Kidney (tissue), 14 donors: Measurements from ENCODE around the gene MRTFA. TPM values are rescaled to one million over a fixed set of nuclear protein-coding genes. Genes with fewer than 3 reads are reported as not detected.

Source experiments
- DNase-seq, 5 donors: peaks; one replicate each; pipeline ENCODE4 v3.0.0-alpha.2; 2013 to 2020
- FAIRE-seq: peaks from 2 replicates; lab custom pipeline; 2012; peaks lifted over from hg19 to GRCh38; lab: Jason Lieb, UNC
- H3K27ac ChIP-seq, 2 donors: one replicate each; pipeline ENCODE4 v1.7.0; 2013; ENCODE audit warnings: low read depth in 2 of 2, low read length in 2 of 2, inconsistent platforms in 1 of 2
- H3K27me3 ChIP-seq: one replicate; pipeline ENCODE4 v1.7.1; 2013; ENCODE audit warnings: low read length, inconsistent platforms; ENCODE audit not compliant: control insufficient read depth, insufficient read depth
- H3K36me3 ChIP-seq, 3 donors: one replicate each; pipeline versions ENCODE4 v1.7.0 to v1.7.1; 2013; ENCODE audit warnings: low read length in 3 of 3, control low read depth in 1 of 3, inconsistent platforms in 1 of 3; ENCODE audit not compliant: insufficient read depth in 3 of 3, control insufficient read depth in 2 of 3
- H3K4me1 ChIP-seq, 3 donors: one replicate each; pipeline versions ENCODE4 v1.7.0 to v1.7.1; 2013; ENCODE audit warnings: low read length in 3 of 3, inconsistent platforms in 1 of 3, low read depth in 1 of 3; ENCODE audit not compliant: control insufficient read depth in 2 of 3, insufficient read depth in 2 of 3
- H3K4me3 ChIP-seq, 3 donors: one replicate each; pipeline versions ENCODE4 v1.7.0 to v1.8.1; 2013; ENCODE audit warnings: low read length in 3 of 3, control low read depth in 1 of 3, inconsistent platforms in 1 of 3
- H3K9ac ChIP-seq, 3 donors: one replicate each; pipeline versions ENCODE4 v1.7.0 to v1.7.1; 2013; ENCODE audit warnings: low read length in 3 of 3, control low read depth in 1 of 3, inconsistent platforms in 1 of 3
- H3K9me3 ChIP-seq, 3 donors: one replicate each; pipeline versions ENCODE4 v1.7.0 to v1.7.1; 2013; ENCODE audit warnings: low read length in 3 of 3, control low read depth in 1 of 3, inconsistent platforms in 1 of 3; ENCODE audit not compliant: control insufficient read depth in 2 of 3, insufficient read depth in 1 of 3
- intact Hi-C: fragments of 100-400 bp; cut with DNase I; formaldehyde crosslinking; loops from one replicate; pipeline ENCODE4 v1.11.1; 2022
- polyA plus RNA-seq: library from polyadenylated mRNA; stranded (reverse); fragments of 350-450 nt; fragmentation: Illumina TruSeq; extraction: RNeasy Lipid Tissue Mini Kit (QIAGEN cat#74804); gene quantifications from one replicate; pipeline ENCODE4 v1.2.3, GENCODE V29; 2014; ENCODE audit warnings: low read depth, low replicate concordance; ENCODE audit not compliant: insufficient read depth
- total RNA-seq: library from RNA; stranded (reverse); fragmentation: NEBNext Ultra II Directional; extraction: Animal tissue kit (Norgen Biotek cat#: 25700); gene quantifications from one replicate; pipeline ENCODE4 v1.2.1, GENCODE V29; 2021
- TF ChIP-seq, protein P1 (sequence below): IDR thresholded peaks from 3 replicates; pipeline ENCODE4 v1.5.1; 2012; ENCODE audit warnings: mild to moderate bottlenecking, moderate library complexity, borderline replicate concordance; ENCODE audit not compliant: insufficient read depth; ENCODE audit errors: extremely low read depth
- donor health status: control.
- donor health status: control.
- donor health status: control.
- donor health status: control.
- donor health status: control.
- donor health status: DM: yes; HTN: yes; CAD: no.
- donor health status: Normal renal cell carcinoma (clear cell type).

MRTFA gene
- total and polyA plus RNA-seq, 2 donors from 2014 or later, result 12.5 to 59.9 TPM

GRCh38 chr22:40410731-40411505 lies 225.6 kb downstream of the MRTFA start:
- FAIRE-seq (no peak), DNase-seq (no peak)
- intact Hi-C loops, result no loop called here

DNA sequence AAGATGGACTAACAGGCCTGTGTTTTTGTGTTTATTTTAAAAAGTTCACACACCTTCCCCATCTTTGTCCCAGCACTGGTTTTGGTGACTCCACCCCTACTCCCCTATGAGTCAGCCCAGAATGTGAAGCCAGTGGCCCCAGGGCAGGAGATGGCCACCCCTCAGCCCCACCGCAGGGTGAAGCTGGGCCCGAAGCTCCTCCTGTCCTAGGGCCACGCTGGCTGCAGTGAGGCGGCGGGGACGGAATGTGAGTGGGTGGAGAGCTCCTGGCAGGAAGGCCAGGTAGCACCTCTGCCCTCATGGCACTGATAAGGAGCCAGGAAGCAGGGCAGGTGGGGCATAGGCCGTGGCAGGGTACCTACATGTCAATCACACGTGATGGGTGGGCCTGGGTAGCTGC lies 226.2 kb downstream of the MRTFA start:
- Histone ChIP-seq H3K9me3 (no peaks in the 10 kb centered on the region), H3K36me3 (peaks cover 0 to 24% (median 15%) of the 10 kb centered on the region in 3 donors), H3K4me3 (no peak overlapping the region), H3K27ac (no peak overlapping the region), H3K27me3 (no peaks in the 10 kb centered on the region), H3K4me1 (peaks cover 0 to 4% (median 0%) of the 10 kb centered on the region in 3 donors), H3K9ac (no peak overlapping the region)
- DNase-seq (no peak), FAIRE-seq (no peak)
- TF ChIP-seq, protein P1, sequence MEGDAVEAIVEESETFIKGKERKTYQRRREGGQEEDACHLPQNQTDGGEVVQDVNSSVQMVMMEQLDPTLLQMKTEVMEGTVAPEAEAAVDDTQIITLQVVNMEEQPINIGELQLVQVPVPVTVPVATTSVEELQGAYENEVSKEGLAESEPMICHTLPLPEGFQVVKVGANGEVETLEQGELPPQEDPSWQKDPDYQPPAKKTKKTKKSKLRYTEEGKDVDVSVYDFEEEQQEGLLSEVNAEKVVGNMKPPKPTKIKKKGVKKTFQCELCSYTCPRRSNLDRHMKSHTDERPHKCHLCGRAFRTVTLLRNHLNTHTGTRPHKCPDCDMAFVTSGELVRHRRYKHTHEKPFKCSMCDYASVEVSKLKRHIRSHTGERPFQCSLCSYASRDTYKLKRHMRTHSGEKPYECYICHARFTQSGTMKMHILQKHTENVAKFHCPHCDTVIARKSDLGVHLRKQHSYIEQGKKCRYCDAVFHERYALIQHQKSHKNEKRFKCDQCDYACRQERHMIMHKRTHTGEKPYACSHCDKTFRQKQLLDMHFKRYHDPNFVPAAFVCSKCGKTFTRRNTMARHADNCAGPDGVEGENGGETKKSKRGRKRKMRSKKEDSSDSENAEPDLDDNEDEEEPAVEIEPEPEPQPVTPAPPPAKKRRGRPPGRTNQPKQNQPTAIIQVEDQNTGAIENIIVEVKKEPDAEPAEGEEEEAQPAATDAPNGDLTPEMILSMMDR, result no peak
- intact Hi-C loops, result no loop called here

More at GRCh38 chr22:40410731-40411505, 225.6 kb downstream of the MRTFA start:
- H3K9me3 ChIP-seq, result no peaks in the 10 kb centered on the region
- H3K4me3 ChIP-seq, result no peak overlapping the region
- no peaks in the 10 kb centered on the region for H3K27me3 ChIP-seq
- TF ChIP-seq, protein P1, result no peak
- no peak overlapping the region for H3K27ac ChIP-seq
- no peak overlapping the region for H3K9ac ChIP-seq
- H3K36me3 ChIP-seq, result peaks cover 0 to 24% (median 15%) of the 10 kb centered on the region in 3 donors
- peaks cover 0 to 10% (median 0%) of the 10 kb centered on the region in 3 donors for H3K4me1 ChIP-seq

GRCh38 chr22:40409613-40410113 lies 226.9 kb downstream of the MRTFA start:
- FAIRE-seq (no peak), DNase-seq (no peak)
- H3K4me3 ChIP-seq, result no peak overlapping the region
- H3K4me1 ChIP-seq, result no peaks in the 10 kb centered on the region
- no peaks in the 10 kb centered on the region for H3K9me3 ChIP-seq
- TF ChIP-seq, protein P1, result no peak
- intact Hi-C loops, result no loop called here
- no peak overlapping the region for H3K27ac ChIP-seq
- no peaks in the 10 kb centered on the region for H3K27me3 ChIP-seq
- H3K36me3 ChIP-seq, result peaks cover 0 to 28% (median 15%) of the 10 kb centered on the region in 3 donors
- no peak overlapping the region for H3K9ac ChIP-seq
